IgD-negative memory B cell (primary cell): ENCODE data around the gene GSG1L. TPM values are rescaled to one million over a fixed set of nuclear protein-coding genes. Genes with fewer than 3 reads are reported as not detected.

Experiments used
- H3K27ac Mint-ChIP-seq, 3 donors: one replicate each; pipeline ENCODE4 v1.8.0; 2020 to 2022; ENCODE audit warnings: mild to moderate bottlenecking in 3 of 3, mixed read lengths in 3 of 3, moderate library complexity in 1 of 3
- H3K27me3 Mint-ChIP-seq: one replicate; pipeline ENCODE4 v1.8.0; 2021; ENCODE audit warnings: mixed read lengths
- H3K36me3 Mint-ChIP-seq: one replicate; pipeline ENCODE4 v1.8.0; 2020; ENCODE audit warnings: mild to moderate bottlenecking, mixed read lengths
- H3K4me1 Mint-ChIP-seq, 3 donors: one replicate each; pipeline ENCODE4 v1.8.0; 2020 to 2022; ENCODE audit warnings: mixed read lengths in 3 of 3, mild to moderate bottlenecking in 1 of 3
- H3K4me3 Mint-ChIP-seq, 4 donors: one replicate each; pipeline ENCODE4 v1.8.0; 2020 to 2022; ENCODE audit warnings: mild to moderate bottlenecking in 4 of 4, mixed read lengths in 4 of 4, moderate library complexity in 3 of 4
- H3K9me3 Mint-ChIP-seq, 3 donors: one replicate each; pipeline ENCODE4 v1.8.0; 2020 to 2021; ENCODE audit warnings: mixed read lengths in 3 of 3, mild to moderate bottlenecking in 1 of 3
- polyA plus RNA-seq: library from polyadenylated mRNA; unstranded; fragments of 300-500 nt; fragmentation: Illumina TruSeq; gene quantifications from one replicate; pipeline ENCODE4 v1.2.3, GENCODE V29; 2021

Gene GSG1L
- polyA plus RNA-seq, 1 donor from 2014 or later: not detected

GRCh38 chr16:27818246-27818645 lies 245.3 kb downstream of the GSG1L start:
- Mint-ChIP-seq H3K27me3 (peaks cover 7% of the 10 kb centered on the region), H3K36me3 (no peaks in the 10 kb centered on the region), H3K27ac (no peak overlapping the region)

DNA sequence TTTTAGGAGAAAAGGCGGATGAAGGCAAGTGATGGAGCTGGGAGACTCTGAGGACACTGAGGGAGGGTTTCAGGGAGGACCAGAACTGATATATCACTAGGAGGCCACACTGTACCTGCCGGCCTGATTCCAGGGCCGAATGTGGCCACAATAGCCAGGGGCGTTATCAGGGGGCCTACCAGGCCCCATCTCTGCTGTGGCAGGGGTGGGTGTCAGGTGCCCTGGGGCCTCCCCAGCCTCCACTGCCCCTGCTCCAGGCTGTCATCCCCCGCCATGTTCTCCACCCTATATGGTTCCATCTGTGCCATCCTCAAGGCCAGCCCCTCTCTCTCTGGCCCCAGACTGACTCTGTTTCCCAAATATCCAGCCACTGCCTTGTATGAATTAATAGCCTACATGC lies 246.5 kb downstream of the GSG1L start:
- peaks cover 3% of the 10 kb centered on the region for H3K27me3 Mint-ChIP-seq
- peaks cover 3 to 6% (median 4%) of the 10 kb centered on the region in 3 donors for H3K9me3 Mint-ChIP-seq
- H3K36me3 Mint-ChIP-seq: peaks cover 2% of the 10 kb centered on the region
- H3K27ac Mint-ChIP-seq: no peak overlapping the region
- H3K4me1 Mint-ChIP-seq: no peaks in the 10 kb centered on the region
- H3K4me3 Mint-ChIP-seq: no peak overlapping the region

More at GRCh38 chr16:27818246-27818645, 245.3 kb downstream of the GSG1L start:
- H3K4me3 Mint-ChIP-seq: no peak overlapping the region
- H3K4me1 Mint-ChIP-seq: no peaks in the 10 kb centered on the region
- peaks cover 0 to 5% (median 4%) of the 10 kb centered on the region in 3 donors for H3K9me3 Mint-ChIP-seq

DNA sequence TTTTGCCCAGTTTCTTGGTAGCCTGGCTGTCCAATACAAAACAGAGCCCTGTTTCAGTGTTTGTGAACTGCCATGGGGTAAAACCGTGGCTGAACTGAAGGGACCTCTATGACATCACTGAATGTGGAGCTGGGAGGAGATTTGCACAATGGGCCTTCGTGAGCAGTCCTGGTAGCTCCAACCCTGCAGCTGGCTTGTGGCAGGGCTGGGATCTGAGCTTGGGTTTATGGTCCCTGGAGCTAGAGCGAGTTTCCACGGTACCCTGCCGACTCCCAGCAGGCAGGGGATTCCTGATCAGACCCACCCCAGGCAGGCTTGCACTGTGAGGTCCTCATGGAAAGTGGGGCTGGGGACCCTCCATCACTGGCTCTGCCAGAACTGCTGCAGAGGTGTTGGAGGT lies 247.0 kb downstream of the GSG1L start:
- Mint-ChIP-seq H3K36me3 (peaks cover 2% of the 10 kb centered on the region), H3K27me3 (peaks cover 3% of the 10 kb centered on the region), H3K9me3 (peaks cover 3 to 6% (median 4%) of the 10 kb centered on the region in 3 donors), H3K4me3 (no peak overlapping the region), H3K27ac (peak overlapping the region in 1 of 3 donors; percentile 31), H3K4me1 (no peaks in the 10 kb centered on the region)

- Mint-ChIP-seq H3K27me3 (peaks cover under 1% of the 10 kb centered on the region), H3K9me3 (peaks cover 3 to 12% (median 3%) of the 10 kb centered on the region in 3 donors), H3K4me3 (no peak overlapping the region), H3K27ac (no peak overlapping the region), H3K4me1 (no peaks in the 10 kb centered on the region), H3K36me3 (peaks cover 2% of the 10 kb centered on the region)
Measured at GRCh38 chr16:27813591-27813990, 249.9 kb downstream of the GSG1L start.

- peaks cover 3 to 12% (median 4%) of the 10 kb centered on the region in 3 donors for H3K9me3 Mint-ChIP-seq
- no peak overlapping the region for H3K4me3 Mint-ChIP-seq
- H3K4me1 Mint-ChIP-seq: peaks cover 0 to under 1% (median 0%) of the 10 kb centered on the region in 3 donors
- H3K27ac Mint-ChIP-seq: no peak overlapping the region
- H3K27me3 Mint-ChIP-seq: peaks cover 3% of the 10 kb centered on the region
- peaks cover 2% of the 10 kb centered on the region for H3K36me3 Mint-ChIP-seq
Measured at GRCh38 chr16:27811881-27812280, 251.6 kb downstream of the GSG1L start.

GRCh38 chr16:27806986-27807385 lies 256.5 kb downstream of the GSG1L start:
- no peak overlapping the region for H3K27ac Mint-ChIP-seq
- H3K9me3 Mint-ChIP-seq: peaks cover 0 to 6% (median 4%) of the 10 kb centered on the region in 3 donors
- H3K27me3 Mint-ChIP-seq: peaks cover 11% of the 10 kb centered on the region
- H3K4me3 Mint-ChIP-seq: no peak overlapping the region
- no peaks in the 10 kb centered on the region for H3K36me3 Mint-ChIP-seq
- peaks cover 0 to 3% (median 2%) of the 10 kb centered on the region in 3 donors for H3K4me1 Mint-ChIP-seq

- peaks cover 0 to 3% (median 2%) of the 10 kb centered on the region in 3 donors for H3K4me1 Mint-ChIP-seq
- H3K27me3 Mint-ChIP-seq: peaks cover 11% of the 10 kb centered on the region
- no peak overlapping the region for H3K4me3 Mint-ChIP-seq
- H3K9me3 Mint-ChIP-seq: peaks cover 0 to 6% (median 4%) of the 10 kb centered on the region in 3 donors
- no peak overlapping the region for H3K27ac Mint-ChIP-seq
- no peaks in the 10 kb centered on the region for H3K36me3 Mint-ChIP-seq
Measured at GRCh38 chr16:27806388-27806787, 257.1 kb downstream of the GSG1L start.

GRCh38 chr16:27805828-27806351 lies 257.6 kb downstream of the GSG1L start:
- no peaks in the 10 kb centered on the region for H3K36me3 Mint-ChIP-seq
- H3K4me1 Mint-ChIP-seq: peaks cover 0 to 3% (median 2%) of the 10 kb centered on the region in 3 donors
- H3K27ac Mint-ChIP-seq: no peak overlapping the region
- peaks cover 11% of the 10 kb centered on the region for H3K27me3 Mint-ChIP-seq
- H3K9me3 Mint-ChIP-seq: peaks cover 0 to 6% (median 4%) of the 10 kb centered on the region in 3 donors
- H3K4me3 Mint-ChIP-seq: peak overlapping the region in 1 of 4 donors; percentile 24

DNA sequence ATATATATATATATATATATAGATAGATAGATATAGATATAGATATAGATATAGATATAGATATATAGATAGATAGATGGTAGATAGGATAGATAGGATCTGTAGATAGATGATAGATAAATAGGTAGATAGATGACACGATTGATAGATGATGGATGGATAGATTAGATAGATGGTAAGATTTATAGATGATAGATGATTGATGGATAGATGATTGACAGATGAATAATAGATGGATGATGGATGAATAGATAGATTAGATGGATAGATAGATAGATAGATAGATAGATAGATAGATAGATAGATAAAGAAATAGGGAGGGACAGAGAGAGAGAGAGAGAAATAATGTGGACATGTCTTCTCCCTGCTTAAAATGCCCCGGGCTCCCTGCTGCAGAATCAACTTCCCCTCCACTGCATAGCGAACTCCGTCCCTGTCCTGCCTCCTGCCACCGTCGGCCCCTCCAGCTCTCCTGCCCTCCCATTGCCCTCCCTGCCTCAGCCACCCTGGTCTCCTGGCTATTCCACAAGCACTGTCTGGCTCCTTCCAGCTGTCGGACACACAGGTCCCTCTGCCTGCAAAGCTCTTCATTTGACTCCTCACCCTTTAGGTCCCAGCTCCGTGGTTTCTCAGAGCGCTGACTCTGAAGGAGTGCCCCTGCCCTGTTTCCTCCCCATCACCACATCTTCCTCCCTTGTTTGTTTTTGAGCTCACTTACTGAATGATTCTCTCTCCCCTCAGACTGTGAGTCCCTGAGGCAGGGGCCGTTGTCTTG lies 259.6 kb downstream of the GSG1L start:
- peaks cover 0 to 3% (median 2%) of the 10 kb centered on the region in 3 donors for H3K4me1 Mint-ChIP-seq
- peak overlapping the region in 1 of 4 donors; percentile 51 for H3K4me3 Mint-ChIP-seq
- H3K27ac Mint-ChIP-seq: peak overlapping the region in 1 of 3 donors; percentile 46
- no peaks in the 10 kb centered on the region for H3K36me3 Mint-ChIP-seq
- H3K27me3 Mint-ChIP-seq: peaks cover 11% of the 10 kb centered on the region
- H3K9me3 Mint-ChIP-seq: peaks cover 0 to 1% (median 0%) of the 10 kb centered on the region in 3 donors

DNA sequence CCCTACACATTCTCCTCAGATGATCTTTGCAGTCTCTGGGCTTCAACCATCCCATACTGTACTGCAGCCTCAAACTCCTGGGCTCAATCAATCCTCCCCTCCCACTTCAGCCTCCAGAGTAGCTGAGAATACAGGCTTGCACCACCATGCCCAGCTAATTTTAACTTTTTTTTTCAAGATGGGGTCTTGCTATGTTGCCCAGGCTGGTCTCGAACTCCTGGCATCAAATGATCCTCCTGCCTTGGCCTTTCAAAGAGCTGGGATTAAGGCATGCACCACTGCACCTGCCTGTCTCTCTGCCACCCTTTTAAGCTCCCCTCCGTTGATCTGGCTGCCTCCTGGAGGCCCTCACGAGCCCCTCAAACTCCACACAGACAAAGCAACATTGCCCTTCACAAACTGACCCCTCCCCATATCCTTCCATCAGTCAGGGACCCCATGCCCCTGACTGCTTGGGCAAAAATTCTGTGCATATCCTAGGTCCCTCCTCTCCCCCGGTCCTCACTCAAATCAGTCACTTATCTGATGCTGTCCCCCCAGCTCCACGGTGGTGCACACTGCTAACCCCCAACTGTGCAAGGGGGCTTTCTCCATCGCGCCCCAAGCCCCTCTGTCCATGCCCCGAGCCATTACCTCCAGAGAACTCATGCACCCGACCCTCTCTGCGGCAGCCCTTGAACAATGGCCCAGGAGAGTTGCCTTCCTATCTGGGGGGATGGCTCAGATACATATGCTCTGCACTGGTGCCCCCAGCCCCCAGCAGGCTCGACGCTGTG lies 260.7 kb downstream of the GSG1L start:
- H3K36me3 Mint-ChIP-seq: no peaks in the 10 kb centered on the region
- peaks cover 0 to 2% (median 0%) of the 10 kb centered on the region in 3 donors for H3K9me3 Mint-ChIP-seq
- H3K4me3 Mint-ChIP-seq: no peak overlapping the region
- H3K27me3 Mint-ChIP-seq: peaks cover 8% of the 10 kb centered on the region
- H3K27ac Mint-ChIP-seq: no peak overlapping the region
- H3K4me1 Mint-ChIP-seq: peaks cover 0 to 3% (median 2%) of the 10 kb centered on the region in 3 donors

DNA sequence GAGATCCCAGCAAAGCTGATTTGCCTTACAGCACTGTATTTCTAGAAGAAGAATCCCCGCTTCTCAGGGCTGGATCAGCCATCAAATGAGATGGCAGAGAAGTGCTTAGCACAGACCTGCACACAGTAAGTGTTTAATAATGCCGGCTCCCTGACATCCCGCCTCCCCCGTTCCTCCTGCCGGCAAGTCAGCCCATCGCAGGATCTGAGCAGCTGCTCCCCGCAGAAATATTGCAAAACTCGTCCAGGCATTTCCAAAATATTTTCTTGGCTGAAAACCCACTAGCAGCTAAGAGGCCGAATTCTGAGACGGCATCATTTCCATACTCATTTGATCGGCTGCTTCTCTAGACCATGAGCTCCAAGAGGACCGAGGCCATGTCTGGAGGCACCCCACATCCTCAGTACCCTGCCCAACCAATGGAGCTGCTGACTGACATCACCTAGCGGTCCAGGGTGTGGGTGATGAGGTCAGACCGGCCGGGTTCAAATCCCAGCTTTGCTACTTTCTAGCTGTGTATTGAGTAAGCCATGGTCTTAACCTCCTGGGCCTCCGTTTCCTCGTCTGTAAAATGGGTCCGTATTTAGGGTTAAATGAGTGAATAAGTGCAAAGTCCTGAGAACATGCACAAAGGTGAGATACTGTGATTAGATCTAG lies 262.1 kb downstream of the GSG1L start:
- Mint-ChIP-seq H3K9me3 (peaks cover 0 to 2% (median under 1%) of the 10 kb centered on the region in 3 donors), H3K36me3 (no peaks in the 10 kb centered on the region), H3K4me3 (no peak overlapping the region), H3K4me1 (peaks cover 0 to 2% (median 0%) of the 10 kb centered on the region in 3 donors), H3K27me3 (peaks cover 14% of the 10 kb centered on the region), H3K27ac (no peak overlapping the region)

DNA sequence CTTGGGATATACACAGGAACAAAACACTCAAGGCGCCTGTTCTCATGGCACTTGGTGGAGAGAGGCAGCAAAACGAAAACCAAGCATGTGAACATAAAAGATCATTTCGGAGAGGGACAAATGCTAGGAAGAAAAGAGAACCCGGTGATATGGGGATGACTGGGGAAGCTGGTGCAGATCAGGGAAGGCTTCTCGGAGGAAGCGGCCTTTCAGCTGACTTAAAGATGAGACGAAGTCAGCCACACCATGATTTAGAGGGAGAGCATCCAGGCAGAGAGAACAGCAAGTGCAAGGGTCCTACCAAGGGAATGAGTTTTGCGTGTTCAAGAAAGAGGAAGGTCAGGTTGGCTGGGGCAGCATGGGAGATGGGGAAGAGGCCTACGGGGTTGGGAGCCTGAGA lies 262.7 kb downstream of the GSG1L start:
- peak overlapping the region in 1 of 4 donors; percentile 56 for H3K4me3 Mint-ChIP-seq
- peaks cover 0 to 2% (median 0%) of the 10 kb centered on the region in 3 donors for H3K4me1 Mint-ChIP-seq
- peaks cover 16% of the 10 kb centered on the region for H3K27me3 Mint-ChIP-seq
- peaks cover under 1 to 3% (median 2%) of the 10 kb centered on the region in 3 donors for H3K9me3 Mint-ChIP-seq
- no peaks in the 10 kb centered on the region for H3K36me3 Mint-ChIP-seq
- H3K27ac Mint-ChIP-seq: no peak overlapping the region

DNA sequence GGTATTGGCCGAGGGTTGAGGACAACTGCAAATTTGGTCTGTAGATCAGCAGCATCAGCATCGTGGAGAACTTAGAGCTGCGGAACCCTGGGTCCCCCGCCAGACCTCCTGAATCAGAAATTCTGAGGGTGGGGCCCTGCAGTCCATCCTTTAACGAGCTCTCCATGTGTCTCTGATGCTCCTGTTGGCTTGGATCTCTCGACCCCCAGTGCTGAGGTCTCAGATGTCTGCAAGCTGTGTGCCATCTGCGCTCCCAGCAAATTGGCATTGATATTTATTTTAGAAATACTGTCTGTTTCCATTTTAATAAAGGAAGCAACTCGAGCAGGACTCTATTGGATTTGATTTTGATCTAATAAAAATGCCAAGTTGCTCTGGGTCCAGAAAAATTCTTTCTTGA lies 263.6 kb downstream of the GSG1L start:
- no peak overlapping the region for H3K4me3 Mint-ChIP-seq
- H3K27ac Mint-ChIP-seq: no peak overlapping the region
- peaks cover 2 to 3% (median 3%) of the 10 kb centered on the region in 3 donors for H3K9me3 Mint-ChIP-seq
- H3K27me3 Mint-ChIP-seq: peaks cover 19% of the 10 kb centered on the region
- no peaks in the 10 kb centered on the region for H3K36me3 Mint-ChIP-seq
- H3K4me1 Mint-ChIP-seq: peaks cover 0 to 2% (median 0%) of the 10 kb centered on the region in 3 donors

DNA sequence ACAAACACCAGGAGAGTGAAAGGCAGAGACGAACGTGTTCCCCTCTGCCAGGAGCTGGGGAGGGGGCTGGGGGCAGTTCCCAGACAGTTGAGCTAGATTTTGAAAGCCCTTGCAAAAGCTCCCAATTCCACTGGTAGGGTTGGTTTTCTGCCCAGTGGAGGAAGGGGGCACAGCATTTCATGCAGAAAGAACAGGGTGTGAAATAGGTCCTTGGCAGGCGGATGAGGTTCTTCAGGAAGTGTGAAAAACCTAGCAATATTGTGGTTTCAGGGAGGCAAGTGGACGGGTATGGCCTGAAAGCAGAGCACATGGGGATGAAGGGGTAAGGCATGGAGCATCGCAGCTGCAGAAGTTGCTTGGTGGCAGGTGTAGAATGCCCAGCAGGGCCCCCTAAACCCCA lies 265.3 kb downstream of the GSG1L start:
- H3K27ac Mint-ChIP-seq: no peak overlapping the region
- H3K9me3 Mint-ChIP-seq: peaks cover 2 to 3% (median 3%) of the 10 kb centered on the region in 3 donors
- no peaks in the 10 kb centered on the region for H3K36me3 Mint-ChIP-seq
- peaks cover 15% of the 10 kb centered on the region for H3K27me3 Mint-ChIP-seq
- peaks cover 0 to 1% (median 0%) of the 10 kb centered on the region in 3 donors for H3K4me1 Mint-ChIP-seq
- H3K4me3 Mint-ChIP-seq: no peak overlapping the region
